ENCODE results near the gene BCAN. TPM values are rescaled to one million over a fixed set of nuclear protein-coding genes. Genes with fewer than 3 reads are reported as not detected.

BCAN gene
- total RNA-seq, 4 donors from 2014 or later: 0.50 to 5.0 (median 1.9) TPM; not detected in 1

DNA sequence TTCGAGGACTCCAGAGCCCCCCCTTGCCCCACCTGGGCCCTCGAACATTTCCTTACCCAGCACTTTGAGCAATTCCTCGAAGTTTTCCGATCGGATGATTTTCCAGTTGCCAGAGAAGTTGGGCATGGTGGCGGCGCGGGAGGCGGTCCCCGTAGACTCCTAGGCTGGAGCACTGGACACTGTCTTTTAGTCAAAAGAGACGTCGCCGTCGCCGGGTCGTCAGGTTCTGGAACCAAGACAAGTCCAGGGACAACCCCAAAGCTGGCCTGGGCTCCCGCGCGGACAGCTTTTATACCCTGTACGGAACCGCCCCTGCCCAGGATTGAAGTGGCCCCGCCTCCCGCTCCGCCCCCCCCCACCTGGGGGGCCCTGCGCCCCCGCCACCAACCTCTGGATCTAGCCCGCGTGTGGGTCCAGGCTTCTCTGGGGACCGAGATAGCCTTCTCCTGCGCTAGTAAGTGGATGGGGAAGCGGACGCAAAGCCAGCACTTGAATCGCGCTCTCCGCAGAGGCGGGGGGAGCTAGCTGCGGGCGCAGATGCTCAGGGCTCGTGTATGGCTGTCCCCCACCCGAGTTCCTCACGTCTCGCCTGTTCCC, 63.5 kb downstream of the BCAN start, which contains the start of gene CRABP2:
Gene CRABP2, minus strand, starts transcription at position 263 of the 597 bp plus-strand sequence. Its CDS starts 137 bp downstream, at position 126.
- H3K27me3 ChIP-seq: peaks cover 33% of the 10 kb centered on the region
- H3K4me3 ChIP-seq: peak within 1 kb of the TSS; percentile 18 to 54
- no peaks in the 10 kb centered on the region for H3K9me3 ChIP-seq
- WGBS, 2 donors (ENCODE audit: low coverage in 1 of 2): 0% methylated on average over 1 to 2 of the region's 42 CpGs
- peaks cover 0 to 4% of the 10 kb centered on the region in 2 donors for H3K36me3 ChIP-seq
- H3K4me1 ChIP-seq: peaks cover 0 to 71% (median 44%) of the 10 kb centered on the region in 3 donors
- TF ChIP-seq CTCF (IDR thresholded peaks at IDR 0.05): no peak
- TF ChIP-seq EP300 (IDR thresholded peaks at IDR 0.05): no peak
- TF ChIP-seq POLR2AphosphoS5 (IDR thresholded peaks at IDR 0.05): no peak
- no peak for TF ChIP-seq POLR2A (IDR thresholded peaks at IDR 0.05)
- ATAC-seq: peak; percentile 8
- peak within 1 kb of the TSS; percentile 24 to 87 (median 84) for H3K27ac ChIP-seq

GRCh38 chr1:156705918-156706656, 64.2 kb downstream of the BCAN start:
- Histone ChIP-seq H3K27me3 (peaks cover 26% of the 10 kb centered on the region), H3K36me3 (no peaks in the 10 kb centered on the region), H3K9me3 (no peaks in the 10 kb centered on the region), H3K4me1 (peaks cover 0 to 78% (median 44%) of the 10 kb centered on the region in 3 donors), H3K4me3 (peak overlapping the region; percentile 18 to 54), H3K27ac (peak overlapping the region; percentile 24 to 87 (median 84))
- peak; percentile 69 for ATAC-seq
- WGBS, 2 donors (ENCODE audit: low coverage in 1 of 2): no CpG with 5 or more reads among the region's 45 CpGs
- TF ChIP-seq CTCF (IDR thresholded peaks at IDR 0.05) (peak in 3 of 4 experiments; percentile 70 to 84 (median 76)), POLR2A (IDR thresholded peaks at IDR 0.05) (no peak)

DNA sequence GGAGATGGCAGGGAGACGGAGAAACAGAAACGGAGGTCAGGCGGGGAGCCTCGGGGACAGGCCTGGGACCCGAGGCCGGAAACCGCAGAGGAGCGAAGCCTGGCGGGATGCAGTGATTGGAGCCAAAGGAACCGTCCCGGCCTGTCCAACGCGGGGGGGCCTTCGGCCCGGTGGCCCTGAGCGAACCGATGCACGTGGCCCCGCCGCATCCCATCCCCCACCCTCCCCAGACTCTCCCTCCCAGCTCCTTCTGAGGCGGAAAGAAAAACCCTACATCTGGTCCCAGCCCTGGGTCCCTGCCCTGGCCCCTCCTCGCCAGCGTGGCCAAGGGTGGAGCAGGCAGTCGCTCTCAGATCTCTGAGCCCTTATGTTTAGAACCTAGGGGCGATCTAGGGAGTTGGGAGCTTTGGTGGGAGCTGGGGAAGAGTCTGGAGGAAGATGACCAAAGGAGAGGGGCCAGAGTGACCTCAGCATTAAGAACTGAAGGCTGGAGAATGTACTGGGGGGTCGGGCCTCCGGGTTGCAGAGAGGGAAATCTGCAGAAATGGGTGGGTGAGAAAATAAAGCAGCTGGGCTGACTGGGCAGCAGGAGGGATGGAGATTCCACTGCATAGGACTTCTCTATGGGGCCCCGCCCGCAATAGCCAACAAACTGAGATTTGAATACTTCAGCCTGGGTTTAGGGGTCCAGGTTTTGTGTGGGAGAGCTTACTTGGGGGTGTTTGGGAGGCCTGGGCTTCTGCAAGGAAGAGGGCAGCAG, 64.9 kb downstream of the BCAN start:
- TF ChIP-seq POLR2A (IDR thresholded peaks at IDR 0.05) (no peak), CTCF (IDR thresholded peaks at IDR 0.05) (no peak), EP300 (IDR thresholded peaks at IDR 0.05) (no peak), POLR2AphosphoS5 (IDR thresholded peaks at IDR 0.05) (no peak)
- peak overlapping the region; percentile 24 to 87 (median 84) for H3K27ac ChIP-seq
- no peaks in the 10 kb centered on the region for H3K36me3 ChIP-seq
- peak overlapping the region; percentile 18 to 54 for H3K4me3 ChIP-seq
- WGBS, 2 donors (ENCODE audit: low coverage in 1 of 2): 7 to 22% methylated on average over 3 to 12 of the region's 29 CpGs
- H3K4me1 ChIP-seq: peaks cover 0 to 82% (median 44%) of the 10 kb centered on the region in 3 donors
- peak; percentile 46 for ATAC-seq
- H3K9me3 ChIP-seq: no peaks in the 10 kb centered on the region
- H3K27me3 ChIP-seq: peaks cover 18% of the 10 kb centered on the region

GRCh38 chr1:156707417-156708217, 65.7 kb downstream of the BCAN start:
- no peak for ATAC-seq
- Histone ChIP-seq H3K4me1 (peaks cover 0 to 89% (median 47%) of the 10 kb centered on the region in 3 donors), H3K9me3 (no peaks in the 10 kb centered on the region), H3K36me3 (no peaks in the 10 kb centered on the region), H3K27me3 (peaks cover 18% of the 10 kb centered on the region), H3K4me3 (no peak overlapping the region), H3K27ac (peak overlapping the region in 3 of 4 donors; percentile 83 to 87 (median 85))
- TF ChIP-seq EP300 (IDR thresholded peaks at IDR 0.05) (no peak), POLR2AphosphoS5 (IDR thresholded peaks at IDR 0.05) (no peak), POLR2A (IDR thresholded peaks at IDR 0.05) (no peak), CTCF (IDR thresholded peaks at IDR 0.05) (no peak)
- WGBS, 2 donors (ENCODE audit: low coverage in 1 of 2): 17 to 60% methylated on average over 1 to 2 of the region's 8 CpGs

All from gastroesophageal sphincter (tissue), 4 donors.